Liver (tissue), 9 donors: Measurements from ENCODE around the gene SLC5A12. TPM values are rescaled to one million over a fixed set of nuclear protein-coding genes. Genes with fewer than 3 reads are reported as not detected.

Experiments
- DNase-seq: peaks from one replicate; pipeline ENCODE4 v3.0.0-alpha.2; 2017; ENCODE audit warnings: low spot score
- H3K27ac ChIP-seq, 2 donors: one replicate each; pipeline ENCODE4 v1.7.0; 2013; ENCODE audit warnings: inconsistent platforms in 2 of 2, low read length in 2 of 2, control low read depth in 1 of 2, low read depth in 1 of 2, mild to moderate bottlenecking in 1 of 2
- H3K27me3 ChIP-seq, 4 donors: one replicate each; pipeline versions ENCODE4 v1.6.1 to v1.7.0; 2013; ENCODE audit warnings: low read length in 3 of 4, inconsistent platforms in 1 of 4, mild to moderate bottlenecking in 1 of 4, moderate library complexity in 1 of 4; ENCODE audit not compliant: control insufficient read depth in 4 of 4, insufficient read depth in 4 of 4
- H3K36me3 ChIP-seq, 4 donors: one replicate each; pipeline versions ENCODE4 v1.6.1 to v1.7.0; 2013; ENCODE audit warnings: low read length in 3 of 4, mild to moderate bottlenecking in 3 of 4, low read depth in 1 of 4, moderate library complexity in 1 of 4; ENCODE audit not compliant: control insufficient read depth in 4 of 4, insufficient read depth in 3 of 4
- H3K4me1 ChIP-seq, 4 donors: one replicate each; pipeline versions ENCODE4 v1.6.1 to v1.7.0; 2013; ENCODE audit warnings: low read length in 3 of 4, mild to moderate bottlenecking in 3 of 4, moderate library complexity in 1 of 4; ENCODE audit not compliant: control insufficient read depth in 4 of 4, insufficient read depth in 4 of 4
- H3K4me3 ChIP-seq, 3 donors: one replicate each; pipeline versions ENCODE4 v1.6.1 to v1.7.0; 2013; ENCODE audit warnings: low read length in 3 of 3, control low read depth in 1 of 3, low read depth in 1 of 3, mild to moderate bottlenecking in 1 of 3
- H3K9ac ChIP-seq, 2 donors: one replicate each; pipeline ENCODE4 v1.7.0; 2013; ENCODE audit warnings: low read length in 2 of 2, mild to moderate bottlenecking in 2 of 2, moderate library complexity in 2 of 2, control low read depth in 1 of 2, low read depth in 1 of 2
- H3K9me3 ChIP-seq, 4 donors: one replicate each; pipeline versions ENCODE4 v1.6.1 to v1.7.0; 2013; ENCODE audit warnings: low read length in 3 of 4; ENCODE audit not compliant: control insufficient read depth in 4 of 4
- EGR1 ChIP-seq, 2 donors: IDR thresholded peaks; 2 replicates each; pipeline ENCODE4 v1.6.1; 2016 to 2018; ENCODE audit warnings: antibody characterized with exemption in 2 of 2, low read depth in 2 of 2
- FOXA1 ChIP-seq: IDR thresholded peaks from 2 replicates; pipeline ENCODE4 v1.6.1; 2016; ENCODE audit warnings: antibody characterized with exemption
- FOXA2 ChIP-seq: IDR thresholded peaks from 2 replicates; pipeline ENCODE4 v1.6.1; 2016; ENCODE audit warnings: antibody characterized with exemption
- GABPA ChIP-seq, 2 donors: IDR thresholded peaks in 1 of 2; conservative IDR thresholded peaks in 1 of 2; 2 replicates each; pipeline ENCODE4 v1.6.1; 2016; ENCODE audit warnings: antibody characterized with exemption in 2 of 2, mild to moderate bottlenecking in 1 of 2, moderate library complexity in 1 of 2
- HNF4A ChIP-seq, 2 donors: conservative IDR thresholded peaks; 2 replicates each; pipeline ENCODE4 v1.6.1; 2016; ENCODE audit warnings: antibody characterized with exemption in 2 of 2, mild to moderate bottlenecking in 2 of 2
- HNF4G ChIP-seq: IDR thresholded peaks from 2 replicates; pipeline ENCODE4 v1.6.1; 2016; ENCODE audit warnings: antibody characterized with exemption
- JUND ChIP-seq, 2 donors: IDR thresholded peaks; 2 replicates each; pipeline ENCODE4 v1.6.1; 2016; ENCODE audit warnings: antibody characterized with exemption in 2 of 2
- NR2F2 ChIP-seq: IDR thresholded peaks from 2 replicates; pipeline ENCODE4 v1.6.1; 2016; ENCODE audit warnings: antibody characterized with exemption
- RAD21 ChIP-seq, 2 donors: IDR thresholded peaks; 2 replicates each; pipeline ENCODE4 v1.6.1; 2016; ENCODE audit warnings: antibody characterized with exemption in 2 of 2, mild to moderate bottlenecking in 2 of 2
- RXRA ChIP-seq, 2 donors: IDR thresholded peaks; 2 replicates each; pipeline ENCODE4 v1.6.1; 2017 to 2018; ENCODE audit warnings: antibody characterized with exemption in 2 of 2, mild to moderate bottlenecking in 1 of 2
- SP1 ChIP-seq: IDR thresholded peaks from 2 replicates; pipeline ENCODE4 v1.6.1; 2018; ENCODE audit warnings: antibody characterized with exemption, mild to moderate bottlenecking
- TAF1 ChIP-seq: conservative IDR thresholded peaks from 2 replicates; pipeline ENCODE4 v1.6.1; 2016; ENCODE audit warnings: antibody characterized with exemption, mild to moderate bottlenecking
- YY1 ChIP-seq: IDR thresholded peaks from 2 replicates; pipeline ENCODE4 v1.6.1; 2016; ENCODE audit warnings: antibody characterized with exemption, mild to moderate bottlenecking
- WGBS: extraction: QIAGEN DNeasy Blood & Tissue Kit; methylation state at CpG from one replicate; pipeline ENCODE4 v1.1.7; 2013; 5-methylcytosine and 5-hydroxymethylcytosine counted together
- polyA plus RNA-seq, 2 donors: library from polyadenylated mRNA; stranded (reverse) in 1 of 2; unstranded in 1 of 2; fragments of 200-250 nt in 1 of 2; fragments of >200 nt in 1 of 2; fragmentation: Nextera tagmentation in 1 of 2; extraction: Ambion mirVana in 1 of 2; gene quantifications; one replicate each; pipeline versions ENCODE4 v1.2.1 to v1.2.3, GENCODE V29; 2013 to 2015
- total RNA-seq, 2 donors: library from RNA; depleted of rRNA; stranded (reverse); fragments of >200 nt; gene quantifications; one replicate each; pipeline ENCODE4 v1.2.3, GENCODE V29; 2014
- TF ChIP-seq, protein P1 (sequence below): fragments of 150-350 bp; IDR thresholded peaks from 2 replicates; pipeline ENCODE4 v1.5.1; 2017; ENCODE audit warnings: improper control_type of control experiment, low read depth, low read length; ENCODE audit not compliant: missing input control
- TF ChIP-seq, protein P2 (sequence below): IDR thresholded peaks from 2 replicates; pipeline ENCODE4 v1.6.1; 2016; ENCODE audit warnings: antibody characterized with exemption
- TF ChIP-seq, protein P3 (sequence below): IDR thresholded peaks from 2 replicates; pipeline ENCODE4 v1.6.1; 2016; ENCODE audit warnings: antibody characterized with exemption, mild to moderate bottlenecking
- TF ChIP-seq, protein P4 (sequence below): IDR thresholded peaks from 2 replicates; pipeline ENCODE4 v1.6.1; 2016; ENCODE audit warnings: antibody characterized with exemption
- TF ChIP-seq, protein P5 (sequence below): IDR thresholded peaks from 2 replicates; pipeline ENCODE4 v1.6.1; 2016; ENCODE audit warnings: antibody characterized with exemption
- donor health status: healthy.
- donor health status: healthy.
- donor health status: healthy.
- donor health status: healthy.
- donor health status: healthy.

The SLC5A12 gene
- total and polyA plus RNA-seq, 4 donors, result under 0.01 to 0.23 (median 0.03) TPM; not detected in 1

DNA sequence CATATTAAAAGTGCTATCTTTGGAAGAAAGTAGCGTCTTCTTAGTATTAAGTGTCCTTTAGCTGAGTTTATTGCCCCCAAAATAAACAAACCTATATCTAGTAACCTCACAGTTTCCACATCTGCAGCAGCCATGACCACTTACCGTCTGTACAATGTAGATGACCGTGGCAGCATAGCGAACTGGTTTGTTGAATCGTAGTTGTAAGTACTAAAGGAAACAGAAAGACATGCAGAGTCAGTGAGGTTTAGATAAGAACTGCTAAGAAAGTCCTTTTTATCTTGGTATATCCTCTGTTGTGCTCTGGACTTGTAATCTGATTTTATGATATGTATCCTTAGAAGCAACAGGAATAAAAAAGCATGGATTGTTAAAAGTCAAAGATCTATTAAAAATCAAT is 9.4 kb downstream of the SLC5A12 start:
- 43% methylated on average over 5 of the region's 5 CpGs for WGBS
- peaks cover 0 to 2% (median 0%) of the 10 kb centered on the region in 4 donors for H3K36me3 ChIP-seq
- no peaks in the 10 kb centered on the region for H3K27me3 ChIP-seq
- H3K9ac ChIP-seq, result no peak overlapping the region
- no peaks in the 10 kb centered on the region for H3K4me1 ChIP-seq
- no peak overlapping the region for H3K27ac ChIP-seq
- no peak for TF ChIP-seq TAF1
- TF ChIP-seq, protein P1, sequence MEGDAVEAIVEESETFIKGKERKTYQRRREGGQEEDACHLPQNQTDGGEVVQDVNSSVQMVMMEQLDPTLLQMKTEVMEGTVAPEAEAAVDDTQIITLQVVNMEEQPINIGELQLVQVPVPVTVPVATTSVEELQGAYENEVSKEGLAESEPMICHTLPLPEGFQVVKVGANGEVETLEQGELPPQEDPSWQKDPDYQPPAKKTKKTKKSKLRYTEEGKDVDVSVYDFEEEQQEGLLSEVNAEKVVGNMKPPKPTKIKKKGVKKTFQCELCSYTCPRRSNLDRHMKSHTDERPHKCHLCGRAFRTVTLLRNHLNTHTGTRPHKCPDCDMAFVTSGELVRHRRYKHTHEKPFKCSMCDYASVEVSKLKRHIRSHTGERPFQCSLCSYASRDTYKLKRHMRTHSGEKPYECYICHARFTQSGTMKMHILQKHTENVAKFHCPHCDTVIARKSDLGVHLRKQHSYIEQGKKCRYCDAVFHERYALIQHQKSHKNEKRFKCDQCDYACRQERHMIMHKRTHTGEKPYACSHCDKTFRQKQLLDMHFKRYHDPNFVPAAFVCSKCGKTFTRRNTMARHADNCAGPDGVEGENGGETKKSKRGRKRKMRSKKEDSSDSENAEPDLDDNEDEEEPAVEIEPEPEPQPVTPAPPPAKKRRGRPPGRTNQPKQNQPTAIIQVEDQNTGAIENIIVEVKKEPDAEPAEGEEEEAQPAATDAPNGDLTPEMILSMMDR, result no peak
- TF ChIP-seq HNF4G, result no peak
- no peak for TF ChIP-seq YY1
- no peak for TF ChIP-seq HNF4A (conservative IDR thresholded peaks at IDR 0.05)
- TF ChIP-seq SP1, result no peak
- TF ChIP-seq, protein P2, sequence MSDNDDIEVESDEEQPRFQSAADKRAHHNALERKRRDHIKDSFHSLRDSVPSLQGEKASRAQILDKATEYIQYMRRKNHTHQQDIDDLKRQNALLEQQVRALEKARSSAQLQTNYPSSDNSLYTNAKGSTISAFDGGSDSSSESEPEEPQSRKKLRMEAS, result no peak
- TF ChIP-seq GABPA (IDR thresholded peaks at IDR 0.05 in 1 of 2, conservative IDR thresholded peaks at IDR 0.05 in 1 of 2), result no peak
- TF ChIP-seq, protein P3, sequence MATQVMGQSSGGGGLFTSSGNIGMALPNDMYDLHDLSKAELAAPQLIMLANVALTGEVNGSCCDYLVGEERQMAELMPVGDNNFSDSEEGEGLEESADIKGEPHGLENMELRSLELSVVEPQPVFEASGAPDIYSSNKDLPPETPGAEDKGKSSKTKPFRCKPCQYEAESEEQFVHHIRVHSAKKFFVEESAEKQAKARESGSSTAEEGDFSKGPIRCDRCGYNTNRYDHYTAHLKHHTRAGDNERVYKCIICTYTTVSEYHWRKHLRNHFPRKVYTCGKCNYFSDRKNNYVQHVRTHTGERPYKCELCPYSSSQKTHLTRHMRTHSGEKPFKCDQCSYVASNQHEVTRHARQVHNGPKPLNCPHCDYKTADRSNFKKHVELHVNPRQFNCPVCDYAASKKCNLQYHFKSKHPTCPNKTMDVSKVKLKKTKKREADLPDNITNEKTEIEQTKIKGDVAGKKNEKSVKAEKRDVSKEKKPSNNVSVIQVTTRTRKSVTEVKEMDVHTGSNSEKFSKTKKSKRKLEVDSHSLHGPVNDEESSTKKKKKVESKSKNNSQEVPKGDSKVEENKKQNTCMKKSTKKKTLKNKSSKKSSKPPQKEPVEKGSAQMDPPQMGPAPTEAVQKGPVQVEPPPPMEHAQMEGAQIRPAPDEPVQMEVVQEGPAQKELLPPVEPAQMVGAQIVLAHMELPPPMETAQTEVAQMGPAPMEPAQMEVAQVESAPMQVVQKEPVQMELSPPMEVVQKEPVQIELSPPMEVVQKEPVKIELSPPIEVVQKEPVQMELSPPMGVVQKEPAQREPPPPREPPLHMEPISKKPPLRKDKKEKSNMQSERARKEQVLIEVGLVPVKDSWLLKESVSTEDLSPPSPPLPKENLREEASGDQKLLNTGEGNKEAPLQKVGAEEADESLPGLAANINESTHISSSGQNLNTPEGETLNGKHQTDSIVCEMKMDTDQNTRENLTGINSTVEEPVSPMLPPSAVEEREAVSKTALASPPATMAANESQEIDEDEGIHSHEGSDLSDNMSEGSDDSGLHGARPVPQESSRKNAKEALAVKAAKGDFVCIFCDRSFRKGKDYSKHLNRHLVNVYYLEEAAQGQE, result no peak
- no peak for TF ChIP-seq FOXA2
- TF ChIP-seq FOXA1, result no peak
- TF ChIP-seq JUND (IDR thresholded peaks at IDR 0.05), result no peak
- TF ChIP-seq NR2F2, result no peak
- TF ChIP-seq RAD21 (IDR thresholded peaks at IDR 0.05), result no peak
- TF ChIP-seq, protein P4, sequence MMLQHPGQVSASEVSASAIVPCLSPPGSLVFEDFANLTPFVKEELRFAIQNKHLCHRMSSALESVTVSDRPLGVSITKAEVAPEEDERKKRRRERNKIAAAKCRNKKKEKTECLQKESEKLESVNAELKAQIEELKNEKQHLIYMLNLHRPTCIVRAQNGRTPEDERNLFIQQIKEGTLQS, result no peak
- TF ChIP-seq, protein P5, sequence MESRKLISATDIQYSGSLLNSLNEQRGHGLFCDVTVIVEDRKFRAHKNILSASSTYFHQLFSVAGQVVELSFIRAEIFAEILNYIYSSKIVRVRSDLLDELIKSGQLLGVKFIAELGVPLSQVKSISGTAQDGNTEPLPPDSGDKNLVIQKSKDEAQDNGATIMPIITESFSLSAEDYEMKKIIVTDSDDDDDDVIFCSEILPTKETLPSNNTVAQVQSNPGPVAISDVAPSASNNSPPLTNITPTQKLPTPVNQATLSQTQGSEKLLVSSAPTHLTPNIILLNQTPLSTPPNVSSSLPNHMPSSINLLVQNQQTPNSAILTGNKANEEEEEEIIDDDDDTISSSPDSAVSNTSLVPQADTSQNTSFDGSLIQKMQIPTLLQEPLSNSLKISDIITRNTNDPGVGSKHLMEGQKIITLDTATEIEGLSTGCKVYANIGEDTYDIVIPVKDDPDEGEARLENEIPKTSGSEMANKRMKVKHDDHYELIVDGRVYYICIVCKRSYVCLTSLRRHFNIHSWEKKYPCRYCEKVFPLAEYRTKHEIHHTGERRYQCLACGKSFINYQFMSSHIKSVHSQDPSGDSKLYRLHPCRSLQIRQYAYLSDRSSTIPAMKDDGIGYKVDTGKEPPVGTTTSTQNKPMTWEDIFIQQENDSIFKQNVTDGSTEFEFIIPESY, result no peak
- TF ChIP-seq EGR1 (IDR thresholded peaks at IDR 0.05; ENCODE audit: low read depth in 2 of 2), result no peak
- TF ChIP-seq RXRA (IDR thresholded peaks at IDR 0.05), result no peak
- no peak overlapping the region for H3K4me3 ChIP-seq
- no peak for DNase-seq
- no peaks in the 10 kb centered on the region for H3K9me3 ChIP-seq
